ENCODE measurements around the gene PCYT1A. TPM values are rescaled to one million over a fixed set of nuclear protein-coding genes. Genes with fewer than 3 reads are reported as not detected.

The PCYT1A gene
- total and polyA plus RNA-seq, 5 donors from 2014 or later: 21.4 to 87.4 (median 23.2) TPM

DNA sequence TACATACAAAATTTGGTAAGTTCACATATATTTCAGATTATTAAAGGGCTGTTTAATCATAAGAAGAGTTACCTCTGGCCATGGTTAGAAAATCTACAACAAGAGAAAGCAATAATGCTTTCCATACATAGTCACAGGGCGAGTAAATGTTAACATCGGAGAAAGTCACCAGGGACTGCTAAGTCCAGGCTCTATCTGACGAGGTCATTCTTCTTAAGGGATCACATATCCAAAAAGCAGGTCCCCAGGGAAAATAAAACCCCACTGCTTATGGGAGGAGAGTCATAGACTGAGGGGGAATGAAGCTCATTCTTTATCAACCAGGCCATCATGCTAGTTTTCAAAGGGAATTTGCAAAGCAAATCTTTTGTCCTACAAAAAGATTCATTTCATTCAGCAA is 3.1 kb downstream of the PCYT1A start:
- Histone ChIP-seq H3K4me3 (ENCODE audit: low read depth, low read length) (peak overlapping the region; percentile 19), H3K36me3 (ENCODE audit: control insufficient read depth, insufficient read depth, low read length) (peaks cover 2% of the 10 kb centered on the region), H3K4me1 (ENCODE audit: control insufficient read depth, insufficient read depth, low read length, poor library complexity, severe bottlenecking) (peaks cover 48% of the 10 kb centered on the region), H3K27me3 (ENCODE audit: control insufficient read depth, insufficient read depth, low read length) (no peaks in the 10 kb centered on the region), H3K27ac (ENCODE audit: insufficient read depth, low read length, poor library complexity, severe bottlenecking) (peak overlapping the region; percentile 9), H3K9me3 (ENCODE audit: control insufficient read depth in 2 of 2, low read length in 2 of 2) (no peaks in the 10 kb centered on the region)
- Mint-ChIP-seq H3K4me1 (peaks cover 36 to 81% (median 59%) of the 10 kb centered on the region in 4 donors), H3K27ac (peak overlapping the region in 2 of 3 donors; percentile 61 to 65), H3K4me3 (peak overlapping the region in 1 of 4 donors; percentile 70), H3K9me3 (no peaks in the 10 kb centered on the region), H3K27me3 (no peaks in the 10 kb centered on the region), H3K36me3 (peaks cover 3% of the 10 kb centered on the region)
- DNase-seq (no peak), ATAC-seq (ENCODE audit: low read depth in 2 of 2) (no peak)

DNA sequence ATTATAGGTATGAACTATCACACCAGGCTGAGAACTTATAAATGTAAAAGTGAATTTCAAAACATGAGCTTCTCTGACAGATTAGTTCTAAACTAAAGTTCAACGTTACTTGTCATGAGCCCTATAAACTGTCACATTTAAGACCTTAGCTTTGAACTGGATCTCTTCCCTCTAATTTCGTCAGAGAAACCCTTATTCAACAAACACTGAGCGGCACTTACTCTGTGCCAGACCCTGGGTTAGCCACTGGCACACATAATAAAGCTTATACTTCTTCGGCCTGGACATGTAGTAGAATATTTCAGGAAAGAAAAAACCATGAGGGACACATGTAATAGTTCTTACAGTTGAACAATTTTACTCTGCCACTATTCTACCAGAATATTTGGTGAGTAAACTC is 5.6 kb downstream of the PCYT1A start:
- H3K36me3 ChIP-seq (ENCODE audit: control insufficient read depth, insufficient read depth, low read length): peaks cover 2% of the 10 kb centered on the region
- H3K4me1 ChIP-seq (ENCODE audit: control insufficient read depth, insufficient read depth, low read length, poor library complexity, severe bottlenecking): peaks cover 50% of the 10 kb centered on the region
- Mint-ChIP-seq H3K27ac (peak overlapping the region in 2 of 3 donors; percentile 36 to 44), H3K4me3 (no peak overlapping the region), H3K27me3 (no peaks in the 10 kb centered on the region), H3K36me3 (peaks cover 6% of the 10 kb centered on the region), H3K4me1 (peaks cover 28 to 84% (median 60%) of the 10 kb centered on the region in 4 donors), H3K9me3 (no peaks in the 10 kb centered on the region)
- DNase-seq: no peak
- no peak overlapping the region for H3K4me3 ChIP-seq (ENCODE audit: low read depth, low read length)
- no peak for ATAC-seq (ENCODE audit: low read depth in 2 of 2)
- no peaks in the 10 kb centered on the region for H3K27me3 ChIP-seq (ENCODE audit: control insufficient read depth, insufficient read depth, low read length)
- H3K9me3 ChIP-seq (ENCODE audit: control insufficient read depth in 2 of 2, low read length in 2 of 2): no peaks in the 10 kb centered on the region
- peak overlapping the region; percentile 54 for H3K27ac ChIP-seq (ENCODE audit: insufficient read depth, low read length, poor library complexity, severe bottlenecking)

DNA sequence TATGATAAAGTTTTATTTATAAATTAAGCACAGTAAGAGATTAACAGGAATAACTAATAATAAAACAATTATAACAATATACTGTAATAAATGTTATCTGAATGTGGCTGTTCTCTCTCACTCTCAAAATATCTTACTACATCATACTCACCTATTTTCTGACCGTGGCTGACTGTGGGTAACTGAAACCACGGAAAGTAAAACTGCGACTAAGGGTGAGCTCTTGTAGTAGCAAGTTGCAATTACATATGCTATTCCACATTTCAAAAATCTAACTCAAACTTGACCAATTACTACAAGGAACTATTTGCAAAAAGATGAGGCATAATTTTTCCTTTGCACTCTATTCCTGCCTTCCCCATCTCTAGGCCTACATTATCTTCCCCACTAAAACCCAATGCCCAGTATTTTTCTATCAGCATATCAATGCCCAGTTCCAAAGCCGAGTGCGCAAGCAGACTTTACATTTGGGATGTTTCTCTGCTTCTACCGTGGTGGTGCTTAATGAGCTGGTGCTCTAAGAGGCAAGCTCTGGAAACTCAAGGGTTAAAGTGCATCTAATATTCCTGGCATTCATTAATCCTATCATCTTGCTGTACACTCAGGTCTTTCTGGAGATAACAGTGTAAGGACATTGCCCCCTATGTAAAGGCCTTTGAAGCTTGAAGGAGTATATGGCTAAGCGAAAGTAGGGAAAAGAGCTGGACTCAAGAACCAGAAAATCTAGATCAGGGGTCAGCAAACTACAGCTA is 6.7 kb downstream of the PCYT1A start:
- H3K4me1 ChIP-seq (ENCODE audit: control insufficient read depth, insufficient read depth, low read length, poor library complexity, severe bottlenecking): peaks cover 40% of the 10 kb centered on the region
- no peak for ATAC-seq (ENCODE audit: low read depth in 2 of 2)

DNA sequence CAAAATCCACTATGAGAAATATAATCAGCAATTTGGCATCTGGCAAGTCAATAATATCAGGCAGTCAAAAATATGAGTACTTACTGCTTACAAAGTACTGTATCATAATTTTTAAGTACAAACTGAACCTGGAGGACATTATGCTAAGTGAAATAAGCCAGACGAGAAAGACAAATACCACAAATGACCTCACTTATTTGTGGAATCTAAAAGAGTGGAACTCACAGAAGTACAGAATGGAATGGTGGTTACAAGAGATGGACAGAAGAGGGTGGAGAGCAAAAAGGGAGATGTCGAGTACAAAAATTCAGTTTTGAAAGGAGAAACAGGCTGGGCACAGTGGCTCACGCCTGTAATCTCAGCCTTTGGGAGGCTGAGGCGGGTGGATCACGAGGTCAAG is 12.4 kb downstream of the PCYT1A start:
- Histone ChIP-seq H3K27ac (ENCODE audit: insufficient read depth, low read length, poor library complexity, severe bottlenecking) (peak overlapping the region; percentile 85), H3K36me3 (ENCODE audit: control insufficient read depth, insufficient read depth, low read length) (peaks cover 1% of the 10 kb centered on the region), H3K4me1 (ENCODE audit: control insufficient read depth, insufficient read depth, low read length, poor library complexity, severe bottlenecking) (peaks cover 37% of the 10 kb centered on the region), H3K9me3 (ENCODE audit: control insufficient read depth in 2 of 2, low read length in 2 of 2) (no peaks in the 10 kb centered on the region), H3K4me3 (ENCODE audit: low read depth, low read length) (peak overlapping the region; percentile 88), H3K27me3 (ENCODE audit: control insufficient read depth, insufficient read depth, low read length) (no peaks in the 10 kb centered on the region)
- H3K4me1 Mint-ChIP-seq: peaks cover 10 to 58% (median 37%) of the 10 kb centered on the region in 4 donors
- H3K36me3 Mint-ChIP-seq: peaks cover 4% of the 10 kb centered on the region
- H3K27ac Mint-ChIP-seq: peak overlapping the region; percentile 94 to 98 (median 97)
- DNase-seq (no peak), ATAC-seq (ENCODE audit: low read depth in 2 of 2) (no peak)
- H3K4me3 Mint-ChIP-seq: peak overlapping the region; percentile 63 to 85 (median 78)
- H3K27me3 Mint-ChIP-seq: no peaks in the 10 kb centered on the region
- H3K9me3 Mint-ChIP-seq: no peaks in the 10 kb centered on the region

More for the DNA sequence above, 6.7 kb downstream of the PCYT1A start:
- Mint-ChIP-seq H3K36me3 (peaks cover 6% of the 10 kb centered on the region), H3K27ac (peak overlapping the region; percentile 36 to 89 (median 44)), H3K4me1 (peaks cover 21 to 75% (median 51%) of the 10 kb centered on the region in 4 donors), H3K27me3 (no peaks in the 10 kb centered on the region), H3K4me3 (peak overlapping the region in 1 of 4 donors; percentile 29), H3K9me3 (no peaks in the 10 kb centered on the region)
- Histone ChIP-seq H3K36me3 (ENCODE audit: control insufficient read depth, insufficient read depth, low read length) (peaks cover 2% of the 10 kb centered on the region), H3K27me3 (ENCODE audit: control insufficient read depth, insufficient read depth, low read length) (no peaks in the 10 kb centered on the region), H3K27ac (ENCODE audit: insufficient read depth, low read length, poor library complexity, severe bottlenecking) (peak overlapping the region; percentile 15), H3K4me3 (ENCODE audit: low read depth, low read length) (peak overlapping the region; percentile 13), H3K9me3 (ENCODE audit: control insufficient read depth in 2 of 2, low read length in 2 of 2) (no peaks in the 10 kb centered on the region)
- peak in 1 of 3 donors; percentile 67 for DNase-seq

DNA sequence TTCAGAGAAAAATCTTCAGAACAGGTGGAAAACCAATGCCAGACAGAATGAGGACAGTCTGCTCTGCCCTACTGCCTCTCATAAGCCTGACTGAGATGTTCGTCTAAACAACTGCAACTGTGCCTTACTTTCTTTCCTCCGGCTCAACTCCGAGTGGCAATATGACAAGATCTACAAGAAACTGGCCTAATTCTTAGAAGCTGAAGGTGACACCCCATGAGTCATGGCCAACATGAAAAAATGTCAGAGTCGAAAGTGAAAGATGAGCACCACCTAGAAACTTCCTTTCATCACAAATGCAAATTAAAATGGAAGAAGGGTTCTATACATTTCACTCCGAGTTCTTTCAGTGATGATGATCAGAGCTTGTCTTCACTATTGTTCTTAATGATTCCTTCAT is 12.9 kb downstream of the PCYT1A start:
- Histone ChIP-seq H3K9me3 (ENCODE audit: control insufficient read depth in 2 of 2, low read length in 2 of 2) (no peaks in the 10 kb centered on the region), H3K4me3 (ENCODE audit: low read depth, low read length) (peak overlapping the region; percentile 88), H3K27me3 (ENCODE audit: control insufficient read depth, insufficient read depth, low read length) (no peaks in the 10 kb centered on the region), H3K36me3 (ENCODE audit: control insufficient read depth, insufficient read depth, low read length) (peaks cover 3% of the 10 kb centered on the region), H3K4me1 (ENCODE audit: control insufficient read depth, insufficient read depth, low read length, poor library complexity, severe bottlenecking) (peaks cover 36% of the 10 kb centered on the region), H3K27ac (ENCODE audit: insufficient read depth, low read length, poor library complexity, severe bottlenecking) (peak overlapping the region; percentile 85)
- peak overlapping the region; percentile 94 to 98 (median 97) for H3K27ac Mint-ChIP-seq
- ATAC-seq (ENCODE audit: low read depth in 2 of 2) (peak; percentile 95 to 97), DNase-seq (peak; percentile 44 to 98 (median 76))
- H3K27me3 Mint-ChIP-seq: no peaks in the 10 kb centered on the region
- peak overlapping the region; percentile 63 to 85 (median 78) for H3K4me3 Mint-ChIP-seq
- H3K9me3 Mint-ChIP-seq: no peaks in the 10 kb centered on the region
- peaks cover 7% of the 10 kb centered on the region for H3K36me3 Mint-ChIP-seq
- peaks cover 10 to 56% (median 35%) of the 10 kb centered on the region in 4 donors for H3K4me1 Mint-ChIP-seq

DNA sequence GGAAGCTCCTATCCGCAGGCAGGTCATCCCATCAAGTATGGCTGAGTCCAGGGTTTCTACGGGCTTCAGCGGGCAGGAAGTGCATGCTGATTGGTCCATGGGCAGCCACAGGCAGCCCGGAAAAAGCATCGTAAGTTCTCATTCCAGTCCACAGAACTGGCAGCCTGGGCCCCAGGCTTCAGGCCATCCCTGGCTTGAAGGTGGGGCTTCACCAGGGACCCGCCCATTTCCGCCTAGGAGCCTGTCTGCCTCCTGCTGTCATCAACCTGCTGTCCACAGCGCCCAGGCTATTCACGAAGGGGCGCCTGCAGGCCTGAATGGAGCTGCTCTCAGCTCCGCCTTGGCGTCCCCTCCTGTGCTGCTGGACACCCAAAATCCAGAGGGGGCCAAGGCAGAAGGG is 13.9 kb downstream of the PCYT1A start:
- no peak overlapping the region for H3K4me3 ChIP-seq (ENCODE audit: low read depth, low read length)
- peak overlapping the region in 2 of 3 donors; percentile 53 to 92 for H3K27ac Mint-ChIP-seq

DNA sequence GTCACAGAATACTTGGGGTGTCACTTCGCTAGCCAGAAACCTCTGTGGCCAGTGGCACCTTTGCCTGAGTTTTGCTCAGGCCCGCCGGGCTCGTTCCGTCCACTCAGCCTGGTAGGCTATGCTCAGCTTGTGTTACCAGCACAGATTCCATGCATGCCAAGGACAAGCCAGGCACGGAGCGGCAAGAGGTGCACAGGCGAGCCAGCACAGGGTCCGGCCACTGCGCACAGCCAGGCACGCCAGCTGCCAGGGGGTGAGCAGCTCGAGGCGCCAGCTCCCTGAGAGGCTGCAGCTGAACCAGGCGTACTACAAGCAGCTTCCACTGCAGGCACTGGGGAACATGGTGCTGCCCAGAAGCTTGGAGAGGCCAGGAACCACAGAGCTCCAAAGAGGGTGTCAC is 14.7 kb downstream of the PCYT1A start:
- peak overlapping the region in 2 of 3 donors; percentile 75 to 95 for H3K27ac Mint-ChIP-seq
- H3K9me3 Mint-ChIP-seq: no peaks in the 10 kb centered on the region
- no peak overlapping the region for H3K4me3 Mint-ChIP-seq
- H3K27me3 Mint-ChIP-seq: no peaks in the 10 kb centered on the region
- peaks cover 20% of the 10 kb centered on the region for H3K36me3 ChIP-seq (ENCODE audit: control insufficient read depth, insufficient read depth, low read length)
- peaks cover 30% of the 10 kb centered on the region for H3K4me1 ChIP-seq (ENCODE audit: control insufficient read depth, insufficient read depth, low read length, poor library complexity, severe bottlenecking)
- peak overlapping the region; percentile 85 for H3K27ac ChIP-seq (ENCODE audit: insufficient read depth, low read length, poor library complexity, severe bottlenecking)
- H3K4me1 Mint-ChIP-seq: peaks cover 24 to 50% (median 33%) of the 10 kb centered on the region in 4 donors
- H3K36me3 Mint-ChIP-seq: peaks cover 12% of the 10 kb centered on the region
- DNase-seq (no peak), ATAC-seq (ENCODE audit: low read depth in 2 of 2) (no peak)
- H3K9me3 ChIP-seq (ENCODE audit: control insufficient read depth in 2 of 2, low read length in 2 of 2): no peaks in the 10 kb centered on the region
- no peaks in the 10 kb centered on the region for H3K27me3 ChIP-seq (ENCODE audit: control insufficient read depth, insufficient read depth, low read length)
- no peak overlapping the region for H3K4me3 ChIP-seq (ENCODE audit: low read depth, low read length)

More for the DNA sequence above, 13.9 kb downstream of the PCYT1A start:
- H3K27me3 Mint-ChIP-seq: no peaks in the 10 kb centered on the region
- ATAC-seq (ENCODE audit: low read depth in 2 of 2): no peak
- peak overlapping the region in 1 of 4 donors; percentile 22 for H3K4me3 Mint-ChIP-seq
- DNase-seq: peak in 1 of 3 donors; percentile 58
- peaks cover 13% of the 10 kb centered on the region for H3K36me3 Mint-ChIP-seq
- peaks cover 19 to 53% (median 37%) of the 10 kb centered on the region in 4 donors for H3K4me1 Mint-ChIP-seq
- Histone ChIP-seq H3K4me1 (ENCODE audit: control insufficient read depth, insufficient read depth, low read length, poor library complexity, severe bottlenecking) (peaks cover 30% of the 10 kb centered on the region), H3K27ac (ENCODE audit: insufficient read depth, low read length, poor library complexity, severe bottlenecking) (peak overlapping the region; percentile 85), H3K9me3 (ENCODE audit: control insufficient read depth in 2 of 2, low read length in 2 of 2) (no peaks in the 10 kb centered on the region), H3K36me3 (ENCODE audit: control insufficient read depth, insufficient read depth, low read length) (peaks cover 12% of the 10 kb centered on the region), H3K27me3 (ENCODE audit: control insufficient read depth, insufficient read depth, low read length) (no peaks in the 10 kb centered on the region)
- no peaks in the 10 kb centered on the region for H3K9me3 Mint-ChIP-seq

Data from CD4-positive, CD25-positive, alpha-beta regulatory T cell (primary cell).